GM23248 (cell line): ENCODE results near the gene UCP2.

Experiments
- EZH2 ChIP-seq: fragments of 200-600 bp; sonication (generic); IDR thresholded peaks from 2 replicates; pipeline ENCODE4 v1.6.1; 2018; ENCODE audit warnings: antibody characterized with exemption, mild to moderate bottlenecking; ENCODE audit not compliant: insufficient read depth, poor library complexity, severe bottlenecking
- EZH2phosphoT487 ChIP-seq: fragments of 200-600 bp; sonication (generic); IDR thresholded peaks from 2 replicates; pipeline ENCODE4 v1.6.1; 2018; ENCODE audit warnings: antibody characterized with exemption, moderate library complexity, mild to moderate bottlenecking, low read depth; ENCODE audit not compliant: insufficient read depth

DNA sequence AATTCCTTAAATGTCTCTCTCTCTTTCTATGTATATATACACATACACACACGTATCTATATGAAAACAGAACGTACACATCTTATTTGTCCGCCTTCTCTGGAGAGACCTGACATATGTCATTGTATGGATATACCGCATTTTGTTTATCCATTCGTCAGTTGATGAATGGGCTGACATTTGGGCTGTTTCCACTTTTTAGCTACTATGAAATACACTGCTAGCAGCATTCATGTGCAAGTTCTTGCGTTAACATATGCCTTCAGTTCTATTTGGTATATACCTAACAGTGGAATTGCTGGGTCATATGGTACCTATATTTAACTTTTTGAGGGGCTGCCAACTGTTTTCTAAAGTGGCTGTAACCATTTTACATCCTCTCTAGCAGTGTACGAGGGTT lies 49.9 kb downstream of the UCP2 start:
- TF ChIP-seq EZH2 = no peak
- no peak for TF ChIP-seq EZH2phosphoT487
